Muscle layer of colon (tissue), 2 donors: ENCODE measurements around the gene ZMYND19.
"Not testable (repeated sequence)": the region's sequence is repeated elsewhere in the genome, so short reads cannot be mapped to it uniquely, and the experiment has no call there.

Experiments used
- H3K27ac ChIP-seq: one replicate; pipeline ENCODE4 v1.7.0; 2013; ENCODE audit warnings: low read depth, mild to moderate bottlenecking, low read length, moderate library complexity
- H3K27me3 ChIP-seq, 2 donors: one replicate each; pipeline ENCODE4 v1.7.0; 2013; ENCODE audit warnings: low read length in 2 of 2, mild to moderate bottlenecking in 2 of 2; ENCODE audit not compliant: insufficient read depth in 2 of 2, control insufficient read depth in 1 of 2
- H3K36me3 ChIP-seq: one replicate; pipeline ENCODE4 v1.7.0; 2013; ENCODE audit warnings: mild to moderate bottlenecking, low read length; ENCODE audit not compliant: insufficient read depth
- H3K4me1 ChIP-seq: one replicate; pipeline ENCODE4 v1.7.0; 2013; ENCODE audit warnings: mild to moderate bottlenecking, low read length; ENCODE audit not compliant: insufficient read depth
- H3K4me3 ChIP-seq, 2 donors: one replicate each; pipeline ENCODE4 v1.7.0; 2013; ENCODE audit warnings: low read length in 2 of 2, low read depth in 1 of 2, mild to moderate bottlenecking in 1 of 2, moderate library complexity in 1 of 2
- H3K9ac ChIP-seq: one replicate; pipeline ENCODE4 v1.7.0; 2013; ENCODE audit warnings: low read length
- H3K9me3 ChIP-seq: one replicate; pipeline ENCODE4 v1.7.0; 2013; ENCODE audit warnings: mild to moderate bottlenecking, low read length
- donor health status: abdominal sarcoma.
- donor health status: Adenocarcinoma of cecum.

The ZMYND19 gene

DNA sequence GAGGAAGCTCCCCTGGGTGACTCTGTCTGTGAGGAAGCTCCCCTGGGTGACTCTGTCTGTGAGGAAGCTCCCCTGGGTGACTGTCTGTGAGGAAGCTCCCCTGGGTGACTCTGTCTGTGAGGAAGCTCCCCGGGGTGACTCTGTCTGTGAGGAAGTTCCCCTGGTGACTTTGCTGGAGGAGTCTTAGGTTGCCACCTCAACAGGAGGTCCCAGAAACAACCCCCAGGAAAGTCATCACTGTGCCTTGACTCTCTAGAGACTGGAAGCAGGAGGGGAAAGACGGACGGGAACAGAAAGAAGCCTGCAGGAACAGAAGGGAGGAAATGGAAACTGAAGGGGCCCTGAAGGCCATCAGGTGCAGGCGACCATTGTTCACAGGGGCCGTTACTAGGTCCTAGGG lies 21.9 kb downstream of the ZMYND19 start:
- not testable (repeated sequence) for H3K4me1 ChIP-seq, H3K9me3 ChIP-seq, H3K9ac ChIP-seq, H3K27me3 ChIP-seq, H3K27ac ChIP-seq, H3K4me3 ChIP-seq
- H3K36me3 ChIP-seq, result peaks cover 37% of the 10 kb centered on the region

GRCh38 chr9:137564817-137565411 lies 25.4 kb downstream of the ZMYND19 start:
- no peaks in the 10 kb centered on the region for H3K9me3 ChIP-seq

DNA sequence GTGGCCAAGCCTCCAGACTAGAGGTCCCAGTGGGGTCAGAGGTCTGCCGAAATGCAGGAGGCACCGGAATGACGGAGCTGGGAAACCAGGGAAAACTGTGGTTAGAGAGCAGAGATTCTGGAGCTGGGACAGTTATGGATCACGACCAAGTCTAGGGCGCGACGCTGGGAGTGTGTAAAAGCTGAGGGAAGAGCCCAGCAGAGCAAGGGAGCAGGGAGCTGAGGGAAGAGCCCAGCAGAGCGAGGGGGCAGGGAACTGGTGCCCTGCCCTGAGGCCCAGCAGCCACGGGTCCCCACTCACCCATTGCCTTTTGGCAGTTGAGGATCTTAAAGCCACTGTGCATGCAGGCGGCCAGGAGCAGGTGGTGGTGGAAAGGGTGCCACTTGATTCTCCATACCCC lies 26.2 kb downstream of the ZMYND19 start:
- Histone ChIP-seq H3K9me3 (no peaks in the 10 kb centered on the region), H3K9ac (no peak overlapping the region), H3K27me3 (no peaks in the 10 kb centered on the region), H3K4me1 (no peaks in the 10 kb centered on the region), H3K4me3 (no peak overlapping the region), H3K36me3 (peaks cover 43% of the 10 kb centered on the region), H3K27ac (no peak overlapping the region)

More at GRCh38 chr9:137564817-137565411, 25.4 kb downstream of the ZMYND19 start:
- no peaks in the 10 kb centered on the region for H3K27me3 ChIP-seq
- H3K9ac ChIP-seq, result no peak overlapping the region
- H3K4me3 ChIP-seq, result no peak overlapping the region
- H3K4me1 ChIP-seq, result no peaks in the 10 kb centered on the region
- H3K36me3 ChIP-seq, result peaks cover 43% of the 10 kb centered on the region
- no peak overlapping the region for H3K27ac ChIP-seq

DNA sequence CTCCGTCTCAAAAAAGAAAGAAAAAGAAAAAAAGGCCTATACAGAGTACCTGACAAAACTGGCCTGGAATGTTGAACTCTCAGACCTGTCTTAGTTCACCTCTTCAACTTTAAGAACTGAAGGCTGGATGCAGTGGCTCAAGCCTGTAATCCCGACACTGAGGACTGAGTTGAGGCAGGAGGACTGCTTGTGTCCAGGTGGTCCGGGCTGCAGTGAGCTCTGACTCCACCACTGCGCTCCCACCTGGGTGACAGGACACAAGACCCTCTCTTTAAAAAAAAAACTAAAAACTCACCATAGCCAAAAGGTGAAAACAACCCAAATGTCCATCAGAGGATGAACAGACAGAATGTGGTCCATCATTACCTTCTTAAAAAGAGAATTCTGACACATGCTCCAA lies 32.2 kb downstream of the ZMYND19 start:
- no peaks in the 10 kb centered on the region for H3K27me3 ChIP-seq
- H3K9ac ChIP-seq, result no peak overlapping the region
- peaks cover 5% of the 10 kb centered on the region for H3K4me1 ChIP-seq
- peaks cover 48% of the 10 kb centered on the region for H3K36me3 ChIP-seq
- H3K4me3 ChIP-seq, result no peak overlapping the region
- no peak overlapping the region for H3K27ac ChIP-seq
- H3K9me3 ChIP-seq, result no peaks in the 10 kb centered on the region

DNA sequence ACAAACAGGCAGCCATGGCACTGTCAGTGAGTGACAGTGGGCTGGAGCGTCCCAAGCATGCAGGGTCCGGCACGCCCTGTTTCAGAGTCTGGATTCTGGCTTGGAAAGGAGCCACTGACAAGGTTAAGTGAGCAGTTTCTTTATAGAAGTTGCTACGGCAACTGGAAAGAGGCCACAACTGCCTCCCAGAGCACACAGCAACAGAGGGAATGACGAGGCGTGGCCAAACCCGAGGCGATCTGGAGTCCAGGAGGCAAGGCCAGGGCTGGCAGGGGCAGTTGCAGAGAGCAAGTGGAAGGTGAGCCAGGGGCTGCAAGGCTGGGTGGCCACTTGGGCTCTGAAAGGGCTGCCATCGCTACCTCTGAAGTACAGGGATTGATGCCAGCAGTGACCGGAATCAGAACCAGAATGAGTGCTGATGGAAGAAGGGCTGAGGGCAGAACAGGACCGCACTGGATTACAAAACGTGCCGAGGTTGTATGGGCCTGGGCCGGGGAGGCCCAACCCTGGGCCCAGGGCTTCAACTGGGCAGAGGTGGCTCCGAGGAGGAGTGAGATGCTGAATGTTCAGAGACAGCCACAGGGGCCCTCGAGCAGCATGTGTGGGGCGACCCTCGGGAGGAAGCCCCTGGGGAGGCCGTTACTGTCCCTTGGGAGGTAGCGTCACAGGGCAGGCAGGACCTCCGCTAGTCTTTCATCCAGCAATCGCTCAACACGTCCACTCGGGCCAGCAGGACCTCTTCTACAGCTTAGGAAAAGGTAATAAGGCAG lies 34.1 kb downstream of the ZMYND19 start:
- H3K27me3 ChIP-seq, result no peaks in the 10 kb centered on the region
- peaks cover 31% of the 10 kb centered on the region for H3K36me3 ChIP-seq
- H3K27ac ChIP-seq, result no peak overlapping the region
- H3K9me3 ChIP-seq, result no peaks in the 10 kb centered on the region
- no peak overlapping the region for H3K4me3 ChIP-seq
- H3K9ac ChIP-seq, result no peak overlapping the region
- H3K4me1 ChIP-seq, result peaks cover 5% of the 10 kb centered on the region

DNA sequence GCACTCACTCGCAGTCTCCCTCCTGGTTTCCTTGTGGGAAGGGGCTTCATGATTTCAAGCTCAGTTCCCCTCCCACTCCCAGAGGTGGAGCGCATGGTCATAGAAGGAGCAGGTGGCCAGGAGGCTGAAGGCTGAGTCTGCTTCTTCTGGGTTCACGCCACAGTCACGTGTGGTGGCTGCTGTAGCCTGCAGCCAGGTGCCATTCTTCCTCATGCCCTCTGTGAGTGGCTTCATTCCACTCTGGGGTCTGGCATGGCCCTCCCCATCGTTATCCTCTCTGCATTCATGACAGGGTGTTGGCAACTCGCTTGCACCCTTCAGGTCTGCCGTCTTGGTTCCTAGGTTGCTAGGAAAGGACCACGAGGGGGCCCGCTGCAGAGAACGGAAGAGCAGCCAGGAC lies 35.1 kb downstream of the ZMYND19 start:
- Histone ChIP-seq H3K4me1 (peaks cover 6% of the 10 kb centered on the region), H3K27ac (no peak overlapping the region), H3K9ac (no peak overlapping the region), H3K27me3 (no peaks in the 10 kb centered on the region), H3K36me3 (peaks cover 28% of the 10 kb centered on the region), H3K4me3 (no peak overlapping the region), H3K9me3 (no peaks in the 10 kb centered on the region)

GRCh38 chr9:137554349-137554748 lies 36.0 kb downstream of the ZMYND19 start:
- Histone ChIP-seq H3K4me3 (no peak overlapping the region), H3K9ac (no peak overlapping the region), H3K4me1 (peaks cover 12% of the 10 kb centered on the region), H3K27ac (no peak overlapping the region), H3K36me3 (peaks cover 28% of the 10 kb centered on the region), H3K9me3 (no peaks in the 10 kb centered on the region), H3K27me3 (no peaks in the 10 kb centered on the region)

DNA sequence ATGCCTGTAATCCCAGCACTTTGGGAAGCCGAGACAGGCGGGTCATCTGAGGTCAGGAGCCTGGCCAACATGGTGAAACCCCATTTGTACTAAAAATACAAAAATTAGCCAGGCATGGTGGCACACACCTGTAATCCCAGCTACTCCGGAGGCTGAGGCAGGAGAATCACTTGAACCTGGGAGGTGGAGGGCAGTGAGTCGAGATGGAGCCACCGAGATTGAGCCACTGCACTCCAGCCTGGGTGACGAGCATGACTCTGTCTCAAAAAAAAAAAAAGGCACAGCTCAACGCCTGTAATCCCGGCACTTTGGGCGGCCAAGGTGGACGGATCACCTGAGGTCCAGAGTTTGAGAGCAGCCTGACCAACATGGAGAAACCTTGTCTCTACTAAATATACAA lies 36.7 kb downstream of the ZMYND19 start:
- not testable (repeated sequence) for H3K9ac ChIP-seq, H3K27ac ChIP-seq, H3K4me3 ChIP-seq, H3K27me3 ChIP-seq, H3K9me3 ChIP-seq
- H3K4me1 ChIP-seq, result peaks cover 12% of the 10 kb centered on the region
- H3K36me3 ChIP-seq, result peaks cover 28% of the 10 kb centered on the region

DNA sequence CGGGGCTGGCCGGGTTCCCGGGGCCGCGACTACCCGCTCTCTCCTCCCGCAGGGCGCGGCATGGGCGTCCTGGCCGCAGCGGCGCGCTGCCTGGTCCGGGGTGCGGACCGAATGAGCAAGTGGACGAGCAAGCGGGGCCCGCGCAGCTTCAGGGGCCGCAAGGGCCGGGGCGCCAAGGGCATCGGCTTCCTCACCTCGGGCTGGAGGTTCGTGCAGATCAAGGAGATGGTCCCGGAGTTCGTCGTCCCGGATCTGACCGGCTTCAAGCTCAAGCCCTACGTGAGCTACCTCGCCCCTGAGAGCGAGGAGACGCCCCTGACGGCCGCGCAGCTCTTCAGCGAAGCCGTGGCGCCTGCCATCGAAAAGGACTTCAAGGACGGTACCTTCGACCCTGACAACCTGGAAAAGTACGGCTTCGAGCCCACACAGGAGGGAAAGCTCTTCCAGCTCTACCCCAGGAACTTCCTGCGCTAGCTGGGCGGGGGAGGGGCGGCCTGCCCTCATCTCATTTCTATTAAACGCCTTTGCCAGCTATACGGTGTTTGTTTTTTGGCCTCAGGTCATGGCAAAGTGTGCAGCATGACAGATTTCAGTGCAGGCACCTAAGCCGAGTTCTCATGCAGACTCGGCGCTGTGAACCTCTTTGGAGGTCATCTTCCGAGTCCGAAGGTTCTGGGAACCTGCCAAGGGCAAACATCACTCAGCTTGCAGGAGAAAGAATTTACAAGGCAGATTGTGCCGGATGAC lies 38.1 kb downstream of the ZMYND19 start:
- peak overlapping the region; percentile 37 for H3K9ac ChIP-seq
- H3K4me1 ChIP-seq, result peaks cover 12% of the 10 kb centered on the region
- peak overlapping the region; percentile 80 for H3K27ac ChIP-seq
- no peaks in the 10 kb centered on the region for H3K9me3 ChIP-seq
- H3K27me3 ChIP-seq, result no peaks in the 10 kb centered on the region
- H3K4me3 ChIP-seq, result peak overlapping the region; percentile 53 to 99
- peaks cover 20% of the 10 kb centered on the region for H3K36me3 ChIP-seq

DNA sequence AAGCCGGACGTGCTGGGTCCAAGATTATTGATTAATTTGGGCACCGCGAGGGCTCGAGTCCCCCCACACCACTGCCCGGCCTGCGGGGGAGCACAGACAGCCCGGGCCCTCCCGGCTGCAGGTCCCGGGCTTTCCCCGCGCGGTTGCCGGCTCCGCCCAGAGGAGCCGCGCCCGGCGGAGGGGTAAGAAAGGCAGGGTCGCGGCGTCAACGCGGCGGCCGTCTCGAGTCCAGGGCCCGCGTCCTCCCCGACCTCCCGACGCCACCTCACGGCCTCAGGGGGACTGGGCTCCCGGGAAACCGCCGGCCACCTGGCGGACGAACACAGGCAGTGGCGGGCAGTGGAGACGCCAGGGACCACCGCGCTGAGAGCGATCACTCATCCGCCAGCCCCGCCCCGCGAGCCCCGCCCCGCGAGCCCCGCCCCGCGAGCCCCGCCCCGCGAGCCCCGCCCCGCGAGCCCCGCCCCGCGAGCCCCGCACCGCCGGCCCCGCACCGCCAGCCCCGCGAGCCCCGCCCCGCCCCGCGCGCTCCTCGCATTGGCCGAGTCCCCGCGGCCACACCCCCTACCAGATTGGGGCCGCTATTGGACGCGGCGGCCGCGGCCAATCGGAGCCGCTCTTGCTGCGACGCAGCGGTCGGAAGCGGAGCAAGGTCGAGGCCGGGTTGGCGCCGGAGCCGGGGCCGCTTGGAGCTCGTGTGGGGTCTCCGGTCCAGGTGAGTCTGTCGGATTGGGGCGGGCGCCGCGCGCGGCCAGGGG lies 38.9 kb downstream of the ZMYND19 start, which contains the start of gene MRPL41:
MRPL41 (plus strand) TSS at position 616 of the 758 bp plus-strand sequence. CDS start 203 bp downstream, outside the sequence.
- peaks cover 14% of the 10 kb centered on the region for H3K36me3 ChIP-seq
- H3K4me3 ChIP-seq, result peak within 1 kb of the TSS; percentile 53 to 99
- no peaks in the 10 kb centered on the region for H3K9me3 ChIP-seq
- H3K27me3 ChIP-seq, result no peaks in the 10 kb centered on the region
- H3K4me1 ChIP-seq, result peaks cover 12% of the 10 kb centered on the region
- H3K27ac ChIP-seq, result peak within 1 kb of the TSS; percentile 80
- peak within 1 kb of the TSS; percentile 37 for H3K9ac ChIP-seq

DNA sequence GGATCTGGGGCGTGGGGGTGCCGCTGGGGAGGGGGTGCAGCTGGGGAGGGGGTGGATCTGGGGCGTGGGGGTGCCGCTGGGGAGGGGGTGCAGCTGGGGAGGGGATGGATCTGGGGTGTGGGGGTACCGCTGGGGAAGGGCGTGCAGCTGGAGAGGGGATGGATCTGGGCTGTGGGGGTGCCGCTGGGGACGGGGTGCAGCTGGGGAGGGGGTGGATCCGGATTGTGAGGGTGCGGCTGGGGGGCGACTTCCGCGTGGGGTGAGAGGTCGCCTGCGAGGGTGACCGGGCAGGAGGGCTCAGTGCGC lies 39.4 kb downstream of the ZMYND19 start:
- Histone ChIP-seq H3K4me3 (peak overlapping the region; percentile 49 to 68), H3K27ac (peak overlapping the region; percentile 68), H3K36me3 (peaks cover 12% of the 10 kb centered on the region)
- not testable (repeated sequence) for H3K9me3 ChIP-seq, H3K4me1 ChIP-seq, H3K27me3 ChIP-seq, H3K9ac ChIP-seq
